Neural cell (in vitro differentiated cells): ENCODE data around the gene ETV3. TPM values are rescaled to one million over a fixed set of nuclear protein-coding genes. Genes with fewer than 3 reads are reported as not detected.

Experiments
- H2AFZ ChIP-seq: fragments of 200-600, 300-800 bp; sonication (generic), shearing (Covaris generic); 2 replicates; pipeline ENCODE4 v1.6.0; 2014; ENCODE audit warnings: low read depth, mild to moderate bottlenecking, antibody characterized with exemption, low read length, moderate library complexity
- H3F3A ChIP-seq: fragments of 200-600 bp; shearing (Covaris generic); 2 replicates; pipeline ENCODE4 v1.6.1; 2016; ENCODE audit warnings: mild to moderate bottlenecking, moderate library complexity, mixed read lengths, antibody characterized with exemption, low read length; ENCODE audit not compliant: insufficient read depth, poor library complexity, severe bottlenecking
- H3K27ac ChIP-seq: fragments of 200-600, 300-800 bp; sonication (generic), shearing (Covaris generic); 2 replicates; pipeline ENCODE4 v1.5.1; 2014; ENCODE audit warnings: mild to moderate bottlenecking, low read length, moderate library complexity
- H3K27me3 ChIP-seq: fragments of 300-800, 200-600 bp; sonication (generic), shearing (Covaris generic); 2 replicates; pipeline ENCODE4 v1.6.0; 2014; ENCODE audit warnings: mild to moderate bottlenecking, low read depth, low read length, moderate library complexity; ENCODE audit not compliant: insufficient read depth
- H3K36me3 ChIP-seq: fragments of 300-800, 200-600 bp; sonication (generic), shearing (Covaris generic); 2 replicates; pipeline ENCODE4 v1.5.1; 2014; ENCODE audit warnings: mild to moderate bottlenecking, antibody characterized with exemption, low read length, moderate library complexity; ENCODE audit not compliant: insufficient read depth
- H3K4me2 ChIP-seq: fragments of 300-800, 200-600 bp; sonication (generic), shearing (Covaris generic); 2 replicates; pipeline ENCODE4 v1.6.0; 2014; ENCODE audit warnings: mild to moderate bottlenecking, low read length
- H3K4me3 ChIP-seq: fragments of 300-800, 200-600 bp; sonication (generic), shearing (Covaris generic); 2 replicates; pipeline ENCODE4 v1.5.1; 2014; ENCODE audit warnings: mild to moderate bottlenecking, low read length, moderate library complexity
- H3K79me2 ChIP-seq: fragments of 200-600 bp; shearing (Covaris generic); replicated peaks from 2 replicates; pipeline ENCODE4 v1.6.0; 2014; ENCODE audit warnings: mild to moderate bottlenecking, low read length, moderate library complexity; ENCODE audit not compliant: insufficient read depth
- H3K9ac ChIP-seq: fragments of 300-800, 200-600 bp; sonication (generic), shearing (Covaris generic); 2 replicates; pipeline ENCODE4 v1.6.1; 2016; ENCODE audit warnings: mild to moderate bottlenecking, low read length, mixed read lengths
- H3K9me2 ChIP-seq: fragments of 200-600 bp; shearing (Covaris generic); 2 replicates; pipeline ENCODE4 v1.6.1; 2016; ENCODE audit warnings: mild to moderate bottlenecking, low read length, mixed read lengths; ENCODE audit not compliant: insufficient read depth
- H3K9me3 ChIP-seq: fragments of 200-600, 300-800 bp; sonication (generic), shearing (Covaris generic); 2 replicates; pipeline ENCODE4 v1.6.1; 2016; ENCODE audit warnings: mild to moderate bottlenecking, mixed run types, low read length, moderate library complexity, mixed read lengths
- H4K20me1 ChIP-seq: fragments of 200-600 bp; shearing (Covaris generic); 2 replicates; pipeline ENCODE4 v1.6.1; 2016; ENCODE audit warnings: mild to moderate bottlenecking, mixed run types; ENCODE audit not compliant: insufficient read depth
- CTCF ChIP-seq: fragments of 450-650 bp; IDR thresholded peaks from 2 replicates; pipeline ENCODE4 v1.5.1; 2014; ENCODE audit warnings: antibody characterized with exemption, mild to moderate bottlenecking, moderate library complexity; ENCODE audit not compliant: poor library complexity, severe bottlenecking
- EP300 ChIP-seq: fragments of 450-650 bp; conservative IDR thresholded peaks from 2 replicates; pipeline ENCODE4 v1.6.1; 2014; ENCODE audit warnings: antibody characterized with exemption, mild to moderate bottlenecking, moderate library complexity; ENCODE audit not compliant: poor library complexity, severe bottlenecking
- EZH2 ChIP-seq: fragments of 200-600, 300-800 bp; shearing (Covaris generic), sonication (generic); IDR thresholded peaks from 2 replicates; pipeline ENCODE4 v1.6.1; 2014; ENCODE audit warnings: antibody characterized with exemption, low read length, borderline replicate concordance, mild to moderate bottlenecking; ENCODE audit not compliant: insufficient read depth, poor library complexity, severe bottlenecking
- MXI1 ChIP-seq: fragments of 450-650 bp; conservative IDR thresholded peaks from 2 replicates; pipeline ENCODE4 v1.6.1; 2014; ENCODE audit warnings: antibody characterized with exemption, mild to moderate bottlenecking; ENCODE audit not compliant: poor library complexity, severe bottlenecking
- POLR2AphosphoS5 ChIP-seq: IDR thresholded peaks from 2 replicates; pipeline ENCODE4 v1.6.1; 2012
- RAD21 ChIP-seq: fragments of 450-650 bp; conservative IDR thresholded peaks from 2 replicates; pipeline ENCODE4 v1.6.1; 2014; ENCODE audit warnings: antibody characterized with exemption, mild to moderate bottlenecking, moderate library complexity
- REST ChIP-seq: IDR thresholded peaks from 2 replicates; pipeline ENCODE4 v1.6.1; 2012; ENCODE audit warnings: borderline replicate concordance
- SMC3 ChIP-seq: fragments of 450-650 bp; conservative IDR thresholded peaks from 2 replicates; pipeline ENCODE4 v1.6.1; 2014; ENCODE audit warnings: antibody characterized with exemption, mild to moderate bottlenecking, moderate library complexity; ENCODE audit not compliant: poor library complexity
- TAF1 ChIP-seq: IDR thresholded peaks from 2 replicates; pipeline ENCODE4 v1.6.1; 2012; ENCODE audit warnings: low read depth
- polyA plus RNA-seq: library from polyadenylated mRNA; depleted of rRNA; stranded (reverse); fragments of >200 nt; gene quantifications from 2 replicates; pipeline ENCODE4 v1.2.3, GENCODE V29; 2014

ETV3 gene
- polyA plus RNA-seq, 1 donor from 2014 or later: 9.9 TPM

GRCh38 chr1:157119008-157119407, 19.2 kb downstream of the ETV3 start:
- TF ChIP-seq MXI1 (no peak), CTCF (no peak), SMC3 (no peak), RAD21 (no peak), TAF1 (no peak), EZH2 (no peak), POLR2AphosphoS5 (no peak), REST (no peak), EP300 (no peak)
- no peaks in the 10 kb centered on the region for H3K36me3 ChIP-seq
- H3K4me3 ChIP-seq: no peak overlapping the region
- H3K9ac ChIP-seq: no peak overlapping the region
- no peak overlapping the region for H3K27ac ChIP-seq
- H3F3A ChIP-seq: no peaks in the 10 kb centered on the region
- no peaks in the 10 kb centered on the region for H4K20me1 ChIP-seq
- no peaks in the 10 kb centered on the region for H3K9me2 ChIP-seq
- H2AFZ ChIP-seq: no peak overlapping the region
- no peaks in the 10 kb centered on the region for H3K27me3 ChIP-seq
- no peaks in the 10 kb centered on the region for H3K79me2 ChIP-seq
- no peaks in the 10 kb centered on the region for H3K9me3 ChIP-seq
- H3K4me2 ChIP-seq: no peak overlapping the region

- H4K20me1 ChIP-seq: no peaks in the 10 kb centered on the region
- H3K4me3 ChIP-seq: no peak overlapping the region
- H3K79me2 ChIP-seq: no peaks in the 10 kb centered on the region
- H3K27ac ChIP-seq: no peak overlapping the region
- H3K4me2 ChIP-seq: no peak overlapping the region
- H3F3A ChIP-seq: no peaks in the 10 kb centered on the region
- H3K36me3 ChIP-seq: no peaks in the 10 kb centered on the region
- no peaks in the 10 kb centered on the region for H3K9me2 ChIP-seq
- H3K9me3 ChIP-seq: no peaks in the 10 kb centered on the region
- H3K9ac ChIP-seq: no peak overlapping the region
- H2AFZ ChIP-seq: no peak overlapping the region
- TF ChIP-seq MXI1 (no peak), RAD21 (no peak), EP300 (no peak), POLR2AphosphoS5 (no peak), CTCF (no peak), EZH2 (no peak), SMC3 (no peak), REST (no peak), TAF1 (no peak)
- H3K27me3 ChIP-seq: no peaks in the 10 kb centered on the region
Observed at GRCh38 chr1:157117527-157118057, 20.6 kb downstream of the ETV3 start.
